ENCODE measurements around the gene PXDC1.
A peak's percentile ranks its signal among the peaks of the same experiment; 100 is the strongest.

The PXDC1 gene

DNA sequence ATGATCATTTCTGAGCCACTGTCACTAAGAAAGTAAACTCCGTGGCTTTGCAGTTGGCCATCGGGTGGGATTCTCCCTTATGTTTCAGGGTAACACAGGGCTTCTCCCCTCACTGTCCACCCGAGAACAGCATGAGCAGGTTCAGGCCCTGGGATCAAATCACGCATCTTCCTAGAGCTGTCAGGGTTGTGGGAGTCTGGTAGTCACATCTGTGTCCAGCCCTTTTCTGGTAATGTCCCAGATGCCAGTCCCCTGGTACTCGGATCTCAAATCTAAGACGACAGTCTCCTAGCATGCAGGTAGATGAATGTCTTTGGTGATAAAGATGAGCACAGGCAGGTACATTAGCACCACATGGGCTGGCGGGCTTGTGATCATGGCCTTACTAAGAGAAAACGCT lies 4.8 kb downstream of the PXDC1 start:
- DNase-seq (ENCODE audit: low read depth): no peak

DNA sequence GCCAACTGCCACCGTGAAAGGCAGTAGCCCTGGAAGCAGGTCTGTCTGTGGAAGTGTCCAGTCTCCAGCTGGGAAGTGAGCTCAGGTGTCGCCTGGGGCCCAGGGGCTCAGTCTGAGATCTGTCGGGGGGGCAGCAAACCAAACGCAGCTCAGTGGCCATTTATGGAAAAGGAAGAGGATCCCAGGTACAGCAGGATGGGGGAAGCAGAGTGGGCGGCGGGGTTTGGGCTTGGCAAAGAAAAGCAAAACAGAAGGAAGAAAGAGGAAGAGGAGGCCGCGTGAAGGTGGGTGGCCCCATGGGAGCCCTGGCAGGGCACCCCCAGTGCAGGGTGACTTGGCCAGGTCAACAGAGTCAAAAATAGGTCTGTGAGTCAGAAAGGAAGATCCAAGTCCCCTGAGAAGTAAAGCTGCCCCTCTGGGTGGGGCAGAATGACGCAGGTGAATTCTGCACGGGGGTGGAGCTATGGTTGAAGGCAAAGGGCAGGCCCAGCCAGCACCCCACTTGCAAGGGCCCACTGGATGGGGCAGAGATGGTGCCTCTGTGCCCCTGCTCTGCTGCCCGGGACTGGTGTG lies 5.3 kb downstream of the PXDC1 start:
- DNase-seq (ENCODE audit: low read depth): no peak

GRCh38 chr6:3745566-3746118 lies 5.9 kb downstream of the PXDC1 start:
- DNase-seq (ENCODE audit: low read depth): no peak

DNA sequence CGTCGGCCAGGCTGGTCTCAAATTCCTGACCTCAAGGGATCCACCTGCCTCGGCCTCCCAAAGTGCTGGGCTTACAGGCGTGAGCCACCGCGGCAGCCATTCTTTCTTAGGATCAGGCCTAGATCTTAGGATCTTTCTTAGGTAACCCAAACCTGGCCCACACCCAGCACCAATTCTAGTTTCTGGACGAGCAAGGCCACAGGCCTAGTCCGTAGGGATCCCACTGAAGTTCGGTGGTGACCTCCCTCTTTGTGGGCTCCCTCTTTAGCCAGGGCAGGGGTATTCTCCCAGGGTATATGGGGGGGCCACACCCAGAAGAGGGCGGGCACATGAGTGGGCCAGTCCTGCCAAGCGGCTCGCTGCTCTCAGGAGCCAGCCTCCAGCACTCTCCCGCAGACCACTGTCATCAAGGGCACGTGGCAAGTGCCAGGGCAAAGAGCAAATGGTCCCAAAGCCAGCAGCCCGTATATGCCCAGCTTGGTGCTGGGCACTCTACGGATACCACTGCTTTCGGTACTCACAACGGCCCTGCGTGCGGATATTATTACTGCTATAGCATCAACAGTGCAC lies 6.5 kb downstream of the PXDC1 start:
- DNase-seq (ENCODE audit: low read depth): no peak

GRCh38 chr6:3744211-3744900 lies 7.2 kb downstream of the PXDC1 start:
- DNase-seq (ENCODE audit: low read depth): no peak

DNA sequence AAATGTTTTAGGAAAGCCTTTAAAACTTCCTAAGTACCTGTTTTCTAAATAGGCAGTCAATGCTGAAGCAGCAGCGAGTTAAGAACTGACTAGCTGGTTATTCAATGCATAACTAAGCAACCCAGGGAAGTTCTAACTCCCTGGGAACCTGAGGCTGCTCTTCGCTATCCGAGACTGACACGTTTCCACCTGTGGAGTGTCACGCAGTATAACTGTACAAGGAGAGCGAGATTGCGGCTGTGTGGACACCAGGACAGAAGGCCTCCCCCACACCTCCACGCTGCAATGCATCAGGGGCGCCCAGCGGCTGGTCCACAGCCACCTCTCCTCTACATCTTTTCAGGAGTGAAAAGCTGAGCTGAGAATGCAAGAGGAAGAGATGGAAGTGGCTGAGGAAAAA lies 8.0 kb downstream of the PXDC1 start:
- no peak for DNase-seq (ENCODE audit: low read depth)

GRCh38 chr6:3742426-3743344 lies 8.8 kb downstream of the PXDC1 start:
- peak; percentile 63 for DNase-seq (ENCODE audit: low read depth)

GRCh38 chr6:3742076-3742425 lies 9.5 kb downstream of the PXDC1 start:
- DNase-seq (ENCODE audit: low read depth): no peak

- DNase-seq (ENCODE audit: low read depth): no peak
These were observed 10.0 kb downstream of the PXDC1 start for GRCh38 chr6:3741477-3741871.

- DNase-seq (ENCODE audit: low read depth): no peak
These were observed 10.7 kb downstream of the PXDC1 start for GRCh38 chr6:3740551-3741476.

- no peak for DNase-seq (ENCODE audit: low read depth)
These were observed 12.1 kb downstream of the PXDC1 start for GRCh38 chr6:3739311-3739897.

DNA sequence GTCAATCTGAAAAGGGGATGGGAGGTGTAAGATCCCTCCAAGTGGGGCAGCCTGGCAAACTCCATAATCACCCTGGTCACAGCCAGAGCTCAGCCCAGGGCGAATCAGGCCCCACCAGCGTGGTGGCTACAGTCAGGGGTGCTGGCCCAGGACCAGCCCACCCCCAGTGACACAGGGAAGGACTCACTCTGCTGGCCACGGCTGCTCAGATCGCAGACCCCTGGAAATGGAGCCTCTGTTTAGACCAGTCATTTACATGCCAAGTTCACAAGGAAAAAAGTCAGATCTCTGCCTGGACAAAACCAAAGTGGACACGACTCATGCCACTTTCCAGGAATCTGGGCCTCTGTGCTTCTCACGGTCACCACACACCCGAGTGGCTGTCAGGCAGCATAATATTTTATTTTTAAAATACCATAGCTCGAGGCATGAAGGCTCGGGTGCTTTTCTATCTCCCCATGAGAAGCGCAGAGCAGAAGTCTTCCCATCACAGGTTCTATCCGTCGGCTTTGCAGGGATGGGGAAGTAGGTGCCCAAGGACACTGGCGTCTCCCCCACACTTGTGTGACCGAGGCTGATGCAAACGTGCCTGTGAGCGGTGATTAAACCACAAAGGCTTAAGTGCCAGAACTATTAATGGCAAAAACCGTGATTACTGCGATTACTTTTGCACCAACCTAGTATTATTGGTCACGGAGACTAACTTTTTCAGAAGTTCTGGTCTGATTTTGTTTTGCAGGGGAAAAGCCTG lies 13.0 kb downstream of the PXDC1 start:
- no peak for DNase-seq (ENCODE audit: low read depth)

DNA sequence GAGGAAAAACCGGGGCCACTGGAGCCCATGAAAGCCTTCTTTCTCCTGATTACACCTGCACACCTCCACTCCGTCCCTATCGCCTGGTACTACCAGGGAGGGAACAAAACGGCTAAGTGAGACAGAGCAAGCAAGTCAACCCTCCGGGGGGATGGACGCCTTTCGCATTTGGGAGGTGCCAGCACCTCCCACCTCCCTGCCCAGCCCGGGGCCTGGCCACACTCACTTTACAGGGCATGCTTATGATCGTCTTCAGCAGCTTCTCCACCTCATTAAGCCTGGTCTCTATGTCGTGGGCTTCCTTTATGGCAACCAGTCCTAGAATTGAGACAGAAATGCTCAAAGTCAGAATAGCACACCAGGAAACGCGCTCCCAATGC lies 13.7 kb downstream of the PXDC1 start:
- DNase-seq (ENCODE audit: low read depth): no peak

- no peak for DNase-seq (ENCODE audit: low read depth)
These were observed 14.2 kb downstream of the PXDC1 start for GRCh38 chr6:3737149-3737830.

- DNase-seq (ENCODE audit: low read depth): no peak
These were observed 16.4 kb downstream of the PXDC1 start for GRCh38 chr6:3735029-3735605.

DNA sequence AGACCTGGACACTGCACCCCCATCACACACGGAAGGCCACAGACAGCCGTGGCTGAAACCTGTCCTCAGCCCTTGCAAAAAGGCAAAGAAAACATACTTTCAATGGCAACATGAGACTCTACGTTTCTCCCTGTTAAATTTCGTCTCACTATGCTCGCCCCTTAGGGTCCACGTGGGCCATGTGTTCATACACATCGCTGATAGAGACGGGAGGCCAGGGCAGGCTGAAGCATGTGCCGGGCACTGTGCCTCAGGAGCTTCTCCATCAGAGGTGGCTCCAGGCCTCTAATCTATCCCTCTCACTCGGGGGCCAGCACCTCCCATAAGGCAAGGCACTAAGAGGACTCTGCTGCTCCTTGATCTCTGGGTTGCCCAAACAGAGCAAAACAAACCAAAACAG lies 17.5 kb downstream of the PXDC1 start:
- DNase-seq (ENCODE audit: low read depth): no peak

DNA sequence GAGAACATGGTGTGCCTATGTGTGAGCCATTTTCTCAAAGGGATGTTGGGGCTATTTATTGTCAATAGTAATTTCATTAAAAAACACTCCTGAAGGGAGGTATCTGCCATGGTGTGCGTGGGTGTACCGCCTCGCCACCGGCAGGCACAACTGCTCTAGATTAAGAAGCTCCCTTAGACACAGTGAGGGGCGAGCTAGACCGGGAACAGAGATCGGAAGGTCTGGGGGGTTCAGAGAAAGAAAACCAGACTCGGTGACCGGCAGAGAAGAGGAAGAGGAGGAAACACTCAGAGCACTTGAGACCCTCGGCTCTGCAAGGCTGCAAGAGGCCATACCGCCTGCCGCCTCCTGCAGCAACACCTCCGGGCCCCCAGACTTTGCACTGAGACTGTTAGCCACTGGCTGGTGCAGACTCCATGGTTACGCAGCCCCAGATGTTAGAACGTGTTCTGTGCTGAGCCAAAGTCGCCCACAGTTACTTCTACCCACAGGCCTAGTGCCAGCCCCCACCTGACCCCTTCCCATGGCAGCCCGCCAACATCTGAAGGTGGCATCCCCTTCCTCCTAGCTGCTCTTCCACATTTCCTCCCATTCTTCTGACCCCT lies 18.1 kb downstream of the PXDC1 start:
- DNase-seq (ENCODE audit: low read depth): no peak

DNA sequence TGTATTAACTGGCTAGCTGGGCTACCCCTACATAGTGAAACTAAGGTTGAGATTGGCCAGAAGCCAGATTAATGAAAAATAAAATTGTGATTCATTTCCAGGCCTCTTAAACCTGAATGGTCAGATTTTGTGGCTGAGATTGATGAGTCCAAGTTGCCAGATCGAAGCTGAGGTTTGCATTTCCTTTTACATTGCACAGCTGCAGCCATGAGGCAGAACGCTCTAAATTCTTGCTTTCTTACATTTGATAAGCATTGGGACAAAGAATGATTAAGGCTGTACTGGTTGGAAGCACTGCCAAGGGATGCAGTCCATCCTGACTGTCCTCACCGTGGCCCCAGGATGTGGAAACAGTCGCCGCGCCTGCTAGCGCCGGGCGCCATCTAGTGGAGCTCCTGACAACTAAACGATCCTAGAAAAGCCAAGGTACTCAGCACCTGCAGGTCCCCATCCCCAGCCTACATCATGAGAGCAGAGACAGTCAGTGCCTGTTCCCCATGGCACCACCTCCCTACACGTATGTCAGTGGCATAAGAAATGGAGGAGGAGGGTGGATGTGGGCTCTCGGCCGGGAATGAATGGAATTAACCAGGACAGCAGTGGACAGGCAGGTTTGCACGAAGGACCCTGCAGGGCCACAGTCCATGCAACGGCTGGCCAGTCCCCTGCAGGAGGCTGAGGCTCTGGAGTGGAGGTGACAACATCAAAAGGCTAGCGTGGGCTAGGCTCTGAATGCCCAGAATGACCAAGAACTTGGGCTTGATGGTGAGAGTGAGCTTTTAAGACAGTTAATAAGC lies 19.0 kb downstream of the PXDC1 start:
- DNase-seq (ENCODE audit: low read depth): no peak

All from T-helper 22 cell (primary cell).